Mesothelial cell of epicardium (in vitro differentiated cells): ENCODE measurements around the gene FOXN3. TPM values are rescaled to one million over a fixed set of nuclear protein-coding genes. Genes with fewer than 3 reads are reported as not detected.

Experiments used
- DNase-seq, 2 experiments: peaks; one replicate each; pipeline ENCODE4 v3.0.0; 2021; ENCODE audit warnings: low spot score in 2 of 2; ENCODE audit not compliant: unreplicated experiment in 2 of 2
- H3K27ac Mint-ChIP-seq: 2 replicates; pipeline ENCODE4 v1.8.0; 2021; ENCODE audit warnings: mixed read lengths
- H3K27me3 Mint-ChIP-seq: 2 replicates; pipeline ENCODE4 v1.8.0; 2021; ENCODE audit warnings: low read depth, mixed read lengths
- H3K36me3 Mint-ChIP-seq: 2 replicates; pipeline ENCODE4 v1.8.0; 2021; ENCODE audit warnings: mixed read lengths
- H3K4me1 Mint-ChIP-seq: 2 replicates; pipeline ENCODE4 v1.8.0; 2021; ENCODE audit warnings: mixed read lengths
- H3K4me3 Mint-ChIP-seq: 2 replicates; pipeline ENCODE4 v1.8.0; 2021; ENCODE audit warnings: mild to moderate bottlenecking, moderate library complexity, mixed read lengths
- H3K9me3 Mint-ChIP-seq: 2 replicates; pipeline ENCODE4 v1.8.0; 2021; ENCODE audit warnings: mixed read lengths
- total RNA-seq: library from RNA; stranded (reverse); gene quantifications from 3 replicates; pipeline ENCODE4 v1.2.1, GENCODE V29; 2021
- TF ChIP-seq, protein P1 (sequence below): fragments of 200-600 bp; sonication (generic); IDR thresholded peaks from one replicate; pipeline ENCODE4 v1.5.0; 2021; ENCODE audit warnings: antibody characterized with exemption; ENCODE audit not compliant: unreplicated experiment

The FOXN3 gene
- total RNA-seq, 1 donor from 2014 or later: 124 TPM

DNA sequence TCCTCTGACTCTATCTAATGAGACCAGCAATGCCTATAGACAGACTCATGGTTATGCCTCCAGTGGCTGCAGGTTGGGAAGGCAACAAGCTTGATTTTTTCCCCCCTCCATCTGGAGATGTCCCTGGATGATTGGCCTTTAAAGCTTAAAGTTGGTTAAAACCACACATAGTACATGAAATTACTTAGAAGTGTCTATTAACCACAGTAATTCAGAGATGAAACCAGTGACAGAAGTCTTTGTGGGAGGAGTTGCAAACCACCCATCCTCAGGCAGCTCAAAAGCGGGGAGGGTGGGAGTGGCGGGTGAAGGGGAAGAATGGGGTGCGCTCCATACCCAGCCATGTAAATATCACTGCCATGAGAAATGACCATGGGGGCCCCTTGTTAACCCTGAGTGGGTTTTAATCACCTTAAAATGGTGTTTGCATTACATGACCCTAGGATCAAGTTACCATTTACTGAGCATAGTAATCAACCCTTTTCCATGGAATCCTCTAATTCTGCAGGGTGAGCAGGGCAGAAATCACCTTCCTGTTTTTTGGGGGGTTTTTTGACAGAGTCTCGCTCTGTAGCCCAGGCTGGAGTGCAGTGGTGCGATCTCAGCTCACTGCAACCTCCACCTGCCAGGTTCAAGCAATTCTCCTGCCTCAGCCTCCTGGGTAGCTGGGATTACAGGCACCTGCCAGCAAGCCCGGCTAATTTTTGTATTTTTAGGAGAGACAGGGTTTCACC lies 133.5 kb downstream of the FOXN3 start:
- TF ChIP-seq, protein P1, sequence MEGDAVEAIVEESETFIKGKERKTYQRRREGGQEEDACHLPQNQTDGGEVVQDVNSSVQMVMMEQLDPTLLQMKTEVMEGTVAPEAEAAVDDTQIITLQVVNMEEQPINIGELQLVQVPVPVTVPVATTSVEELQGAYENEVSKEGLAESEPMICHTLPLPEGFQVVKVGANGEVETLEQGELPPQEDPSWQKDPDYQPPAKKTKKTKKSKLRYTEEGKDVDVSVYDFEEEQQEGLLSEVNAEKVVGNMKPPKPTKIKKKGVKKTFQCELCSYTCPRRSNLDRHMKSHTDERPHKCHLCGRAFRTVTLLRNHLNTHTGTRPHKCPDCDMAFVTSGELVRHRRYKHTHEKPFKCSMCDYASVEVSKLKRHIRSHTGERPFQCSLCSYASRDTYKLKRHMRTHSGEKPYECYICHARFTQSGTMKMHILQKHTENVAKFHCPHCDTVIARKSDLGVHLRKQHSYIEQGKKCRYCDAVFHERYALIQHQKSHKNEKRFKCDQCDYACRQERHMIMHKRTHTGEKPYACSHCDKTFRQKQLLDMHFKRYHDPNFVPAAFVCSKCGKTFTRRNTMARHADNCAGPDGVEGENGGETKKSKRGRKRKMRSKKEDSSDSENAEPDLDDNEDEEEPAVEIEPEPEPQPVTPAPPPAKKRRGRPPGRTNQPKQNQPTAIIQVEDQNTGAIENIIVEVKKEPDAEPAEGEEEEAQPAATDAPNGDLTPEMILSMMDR: no peak
- no peak overlapping the region for H3K27ac Mint-ChIP-seq
- H3K4me1 Mint-ChIP-seq: peaks cover 4% of the 10 kb centered on the region
- DNase-seq: no peak
- H3K4me3 Mint-ChIP-seq: no peak overlapping the region
- H3K36me3 Mint-ChIP-seq: peaks cover 18% of the 10 kb centered on the region
- no peaks in the 10 kb centered on the region for H3K9me3 Mint-ChIP-seq
- no peaks in the 10 kb centered on the region for H3K27me3 Mint-ChIP-seq

DNA sequence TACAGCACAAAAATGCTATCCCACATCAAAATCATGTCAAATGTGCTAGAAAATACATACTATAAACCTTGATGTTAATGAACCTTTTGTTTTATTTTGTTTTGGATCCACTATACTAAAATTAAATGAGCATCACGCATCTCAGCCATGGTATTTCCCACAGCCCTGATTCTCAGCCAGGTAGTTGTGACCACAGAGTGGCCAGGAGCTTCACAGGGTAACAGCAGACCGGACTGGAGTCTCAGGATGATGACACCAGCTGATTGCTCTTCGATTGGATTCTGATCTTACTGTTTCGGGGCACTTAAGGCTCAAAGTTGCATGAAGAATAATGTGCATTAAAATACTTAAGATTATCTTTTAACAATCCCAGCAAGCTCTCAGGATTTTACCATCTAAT lies 134.8 kb downstream of the FOXN3 start:
- H3K4me1 Mint-ChIP-seq: peaks cover 4% of the 10 kb centered on the region
- H3K9me3 Mint-ChIP-seq: no peaks in the 10 kb centered on the region
- H3K27me3 Mint-ChIP-seq: no peaks in the 10 kb centered on the region
- no peak overlapping the region for H3K4me3 Mint-ChIP-seq
- H3K36me3 Mint-ChIP-seq: peaks cover 16% of the 10 kb centered on the region
- no peak for DNase-seq
- H3K27ac Mint-ChIP-seq: no peak overlapping the region
- TF ChIP-seq, protein P1: no peak

DNA sequence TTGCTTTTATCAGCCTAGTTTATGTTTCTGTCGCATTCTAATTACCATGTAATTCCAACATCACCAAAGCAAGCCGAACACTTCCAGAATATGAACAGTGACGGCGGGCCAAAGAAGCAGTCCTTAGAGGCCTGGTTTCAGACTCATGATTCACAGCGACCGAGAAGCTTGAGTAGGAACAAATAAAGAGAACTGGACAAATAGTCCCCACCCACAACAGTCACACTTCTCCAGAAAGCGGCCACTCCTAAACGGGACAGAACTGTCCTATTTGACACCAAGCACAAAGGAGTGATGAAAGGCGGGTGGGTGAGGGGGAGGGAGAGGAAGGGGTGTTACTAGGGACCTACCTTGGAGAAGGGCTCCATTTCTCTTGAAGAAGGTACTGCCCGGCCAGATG lies 136.4 kb downstream of the FOXN3 start:
- H3K27me3 Mint-ChIP-seq: no peaks in the 10 kb centered on the region
- no peak overlapping the region for H3K27ac Mint-ChIP-seq
- H3K9me3 Mint-ChIP-seq: no peaks in the 10 kb centered on the region
- H3K4me3 Mint-ChIP-seq: no peak overlapping the region
- H3K36me3 Mint-ChIP-seq: peaks cover 14% of the 10 kb centered on the region
- peaks cover 4% of the 10 kb centered on the region for H3K4me1 Mint-ChIP-seq
- TF ChIP-seq, protein P1: no peak
- DNase-seq: no peak

DNA sequence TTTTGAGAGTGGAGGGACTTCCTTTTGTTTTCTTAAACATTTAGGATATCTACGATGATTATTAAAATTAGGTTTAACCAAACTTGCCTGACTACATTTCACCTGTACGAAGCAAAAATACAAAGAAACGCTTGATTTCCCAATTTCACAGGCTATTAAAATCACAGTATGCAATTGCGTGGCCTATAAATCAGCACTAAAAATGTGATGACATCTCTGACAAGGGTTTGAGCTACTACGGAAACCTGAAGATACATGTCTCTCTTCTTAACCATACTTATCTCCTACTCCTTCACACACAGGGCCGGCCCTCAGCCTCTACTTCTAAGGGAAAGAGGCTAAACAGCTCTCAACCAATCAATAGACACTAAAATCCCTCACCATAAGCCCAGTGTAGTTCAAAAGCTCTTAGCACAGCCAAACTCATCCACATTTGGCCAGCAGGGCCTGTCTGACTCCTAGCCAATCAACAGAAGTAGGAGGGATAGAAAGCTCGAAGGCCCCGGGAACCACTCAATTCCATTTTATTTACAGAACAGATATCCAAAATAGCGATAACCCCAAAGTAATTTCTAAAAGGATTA lies 137.3 kb downstream of the FOXN3 start:
- Mint-ChIP-seq H3K4me1 (peaks cover 4% of the 10 kb centered on the region), H3K4me3 (no peak overlapping the region), H3K27me3 (no peaks in the 10 kb centered on the region), H3K9me3 (no peaks in the 10 kb centered on the region), H3K36me3 (peaks cover 14% of the 10 kb centered on the region), H3K27ac (peak overlapping the region; percentile 49)
- DNase-seq: no peak
- TF ChIP-seq, protein P1: no peak

DNA sequence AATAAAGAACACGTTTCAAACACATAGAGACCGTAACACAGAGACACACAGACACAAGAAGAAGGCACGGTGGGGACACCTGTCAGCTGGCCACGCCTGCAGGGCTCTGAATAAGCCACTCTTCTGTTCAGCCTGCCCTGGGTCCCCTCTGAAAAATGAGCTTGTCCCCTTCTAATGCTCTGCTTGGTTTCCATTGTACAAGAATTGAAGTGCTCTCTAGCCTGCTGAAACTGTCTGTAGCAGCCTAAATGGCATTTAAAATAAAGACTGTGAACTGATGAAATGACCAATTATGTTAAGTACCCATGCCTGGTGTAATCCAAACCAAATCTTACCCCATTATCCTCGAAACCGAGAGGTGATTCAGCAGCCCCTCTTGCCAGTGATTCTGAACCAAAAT lies 139.8 kb downstream of the FOXN3 start:
- TF ChIP-seq, protein P1: no peak
- DNase-seq: no peak
- no peaks in the 10 kb centered on the region for H3K27me3 Mint-ChIP-seq

More for the DNA sequence above, 139.8 kb downstream of the FOXN3 start:
- H3K27ac Mint-ChIP-seq: no peak overlapping the region
- no peak overlapping the region for H3K4me3 Mint-ChIP-seq
- no peaks in the 10 kb centered on the region for H3K9me3 Mint-ChIP-seq
- peaks cover 10% of the 10 kb centered on the region for H3K36me3 Mint-ChIP-seq
- peaks cover 7% of the 10 kb centered on the region for H3K4me1 Mint-ChIP-seq
